ENCODE data around the gene ZBTB3.
A peak's percentile ranks its signal among the peaks of the same experiment; 100 is the strongest.
"Not testable (repeated sequence)": the region's sequence is repeated elsewhere in the genome, so short reads cannot be mapped to it uniquely, and the experiment has no call there.

Gene ZBTB3

GRCh38 chr11:62747475-62748160 lies 6.3 kb downstream of the ZBTB3 start:
- Mint-ChIP-seq H3K4me3 (no peak overlapping the region), H3K9me3 (no peaks in the 10 kb centered on the region), H3K27me3 (no peaks in the 10 kb centered on the region), H3K4me1 (ENCODE audit: low read depth in 2 of 2) (peaks cover 5 to 9% of the 10 kb centered on the region in 2 donors), H3K36me3 (ENCODE audit: insufficient read depth) (peaks cover 6% of the 10 kb centered on the region), H3K27ac (peak overlapping the region in 1 of 2 donors; percentile 31)
- no peak for ATAC-seq (replicated peaks)
- DNase-seq, result no peak

- H3K4me1 Mint-ChIP-seq (ENCODE audit: low read depth in 2 of 2), result peaks cover 0 to 5% of the 10 kb centered on the region in 2 donors
- peak overlapping the region in 1 of 2 donors; percentile 55 for H3K27ac Mint-ChIP-seq
- no peaks in the 10 kb centered on the region for H3K27me3 Mint-ChIP-seq
- H3K9me3 Mint-ChIP-seq, result no peaks in the 10 kb centered on the region
- no peak overlapping the region for H3K4me3 Mint-ChIP-seq
- H3K36me3 Mint-ChIP-seq (ENCODE audit: insufficient read depth), result peaks cover 83% of the 10 kb centered on the region
- ATAC-seq (replicated peaks), result no peak
- DNase-seq, result no peak
These were observed 16.8 kb downstream of the ZBTB3 start for GRCh38 chr11:62737196-62737595.

DNA sequence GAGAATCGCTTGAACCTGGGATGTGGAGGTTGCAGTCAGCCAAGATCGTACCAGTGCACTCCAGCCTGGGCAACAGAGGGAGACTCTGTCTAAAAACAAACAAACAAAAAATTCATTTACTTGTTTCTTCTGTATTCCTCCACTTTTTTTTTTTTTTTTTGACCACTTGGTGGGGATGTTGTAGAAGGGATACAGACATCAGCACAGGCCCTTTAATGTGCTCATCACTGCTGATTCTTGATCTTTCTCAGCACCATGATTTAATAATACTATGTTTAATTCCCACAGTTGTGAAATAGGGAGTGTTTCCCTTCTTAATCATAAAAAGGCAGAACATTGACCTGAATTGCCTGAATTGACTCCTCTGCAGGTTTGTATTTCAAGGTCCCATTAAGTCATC lies 21.1 kb downstream of the ZBTB3 start:
- Mint-ChIP-seq H3K4me1 (ENCODE audit: low read depth in 2 of 2) (peaks cover 13 to 18% of the 10 kb centered on the region in 2 donors), H3K4me3 (no peak overlapping the region), H3K27ac (no peak overlapping the region), H3K27me3 (no peaks in the 10 kb centered on the region), H3K9me3 (no peaks in the 10 kb centered on the region), H3K36me3 (ENCODE audit: insufficient read depth) (peaks cover 68% of the 10 kb centered on the region)
- ATAC-seq (replicated peaks) (no peak), DNase-seq (no peak)

- Mint-ChIP-seq H3K27ac (peak overlapping the region in 1 of 2 donors; percentile 74), H3K4me1 (ENCODE audit: low read depth in 2 of 2) (peaks cover 28 to 29% of the 10 kb centered on the region in 2 donors), H3K36me3 (ENCODE audit: insufficient read depth) (peaks cover 70% of the 10 kb centered on the region), H3K4me3 (peak overlapping the region; percentile 96 to 97)
- DNase-seq; H3K9me3 Mint-ChIP-seq; H3K27me3 Mint-ChIP-seq; ATAC-seq (replicated peaks): not testable (repeated sequence)
These were observed 23.9 kb downstream of the ZBTB3 start for GRCh38 chr11:62730076-62730475.

- Mint-ChIP-seq H3K27ac (peak within 1 kb of the TSS; percentile 98 to 99), H3K4me1 (ENCODE audit: low read depth in 2 of 2) (peaks cover 37 to 43% of the 10 kb centered on the region in 2 donors), H3K9me3 (no peaks in the 10 kb centered on the region), H3K36me3 (ENCODE audit: insufficient read depth) (peaks cover 72% of the 10 kb centered on the region), H3K4me3 (peak within 1 kb of the TSS; percentile 96 to 97), H3K27me3 (no peaks in the 10 kb centered on the region)
- DNase-seq, result peak; percentile 71 to 78 (median 77)
- peak; percentile 35 for ATAC-seq (replicated peaks)
These were observed 25.6 kb downstream of the ZBTB3 start, which contains the start of gene TTC9C for GRCh38 chr11:62728171-62728988. TSS of gene TTC9C (plus strand) at chr11:62728486. CDS start at chr11:62728849, 363 bp downstream.

DNA sequence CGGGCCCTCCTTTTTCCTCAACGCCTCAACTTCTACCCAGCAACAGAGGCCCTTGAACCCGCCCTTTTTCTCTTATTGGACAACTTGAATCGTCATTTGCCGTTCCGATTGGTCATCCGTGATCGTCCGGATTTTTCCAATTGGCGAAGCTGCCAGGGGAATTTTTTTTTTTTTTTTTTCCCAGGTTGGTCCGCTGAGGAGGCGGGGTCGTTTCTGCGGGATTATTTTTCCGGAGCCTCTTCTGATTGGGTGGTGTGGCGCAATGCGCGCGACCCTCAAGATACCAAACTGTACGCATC lies 26.1 kb downstream of the ZBTB3 start:
- ATAC-seq (replicated peaks) (peak; percentile 62), DNase-seq (peak in 2 of 3 experiments; percentile 81 to 85)
- Mint-ChIP-seq H3K4me3 (peak overlapping the region; percentile 96 to 97), H3K36me3 (ENCODE audit: insufficient read depth) (peaks cover 72% of the 10 kb centered on the region), H3K27ac (peak overlapping the region; percentile 98 to 99), H3K27me3 (no peaks in the 10 kb centered on the region), H3K9me3 (no peaks in the 10 kb centered on the region), H3K4me1 (ENCODE audit: low read depth in 2 of 2) (peaks cover 37 to 39% of the 10 kb centered on the region in 2 donors)

DNA sequence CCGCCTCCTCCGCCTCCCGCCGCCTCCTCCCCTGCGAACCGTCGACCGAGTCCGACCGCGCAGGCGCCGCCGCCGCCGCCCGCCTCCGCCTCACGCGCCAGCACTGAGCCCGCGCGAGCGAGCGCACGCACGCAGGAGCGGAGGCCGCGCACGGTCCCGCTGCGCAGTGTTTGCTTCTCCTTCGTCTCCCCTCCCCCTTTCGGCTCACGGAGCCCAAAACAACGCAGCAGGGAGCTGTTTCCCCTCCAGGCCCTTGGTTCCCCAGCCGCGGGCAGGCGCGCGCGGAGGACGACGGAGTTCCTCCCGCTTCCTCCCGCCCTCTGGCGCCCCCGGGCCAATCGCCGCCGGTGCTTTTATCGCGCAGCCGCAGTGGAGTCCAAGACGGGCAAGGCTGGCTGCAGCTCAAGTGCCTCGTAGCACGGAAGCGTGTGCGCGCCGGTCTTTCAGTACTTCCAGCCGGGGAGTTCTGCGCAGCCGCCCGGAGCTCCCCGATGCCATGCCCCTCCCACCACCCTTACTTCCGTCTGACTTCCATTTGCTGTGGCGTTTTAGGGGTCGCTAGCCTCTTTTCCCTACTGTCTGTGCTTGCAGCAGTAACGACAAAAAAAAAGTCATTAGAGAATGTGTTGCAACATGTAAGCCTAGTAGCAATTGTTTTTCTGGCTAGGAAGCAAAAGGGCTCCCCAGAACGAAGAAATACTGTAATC lies 26.6 kb downstream of the ZBTB3 start, which contains the start of gene HNRNPUL2:
Gene HNRNPUL2 (minus strand): TSS at position 293 of the 707 bp plus-strand sequence. CDS start 301 bp downstream, outside the sequence.
- Mint-ChIP-seq H3K27me3 (no peaks in the 10 kb centered on the region), H3K9me3 (no peaks in the 10 kb centered on the region), H3K36me3 (ENCODE audit: insufficient read depth) (peaks cover 72% of the 10 kb centered on the region), H3K4me3 (peak within 1 kb of the TSS; percentile 96 to 97), H3K27ac (peak within 1 kb of the TSS; percentile 98 to 99), H3K4me1 (ENCODE audit: low read depth in 2 of 2) (peaks cover 37 to 42% of the 10 kb centered on the region in 2 donors)
- DNase-seq (peak; percentile 97 to 98 (median 97)), ATAC-seq (replicated peaks) (peak; percentile 78)

GRCh38 chr11:62726915-62727164 lies 27.1 kb downstream of the ZBTB3 start:
- peaks cover 37 to 42% of the 10 kb centered on the region in 2 donors for H3K4me1 Mint-ChIP-seq (ENCODE audit: low read depth in 2 of 2)
- H3K9me3 Mint-ChIP-seq, result no peaks in the 10 kb centered on the region
- DNase-seq, result no peak
- no peaks in the 10 kb centered on the region for H3K27me3 Mint-ChIP-seq
- peak; percentile 4 for ATAC-seq (replicated peaks)
- H3K27ac Mint-ChIP-seq, result peak overlapping the region; percentile 98 to 99
- peaks cover 75% of the 10 kb centered on the region for H3K36me3 Mint-ChIP-seq (ENCODE audit: insufficient read depth)
- H3K4me3 Mint-ChIP-seq, result peak overlapping the region; percentile 96 to 97

- Mint-ChIP-seq H3K36me3 (ENCODE audit: insufficient read depth) (peaks cover 75% of the 10 kb centered on the region), H3K4me3 (peak overlapping the region; percentile 96 to 97), H3K4me1 (ENCODE audit: low read depth in 2 of 2) (peaks cover 37 to 42% of the 10 kb centered on the region in 2 donors), H3K9me3 (no peaks in the 10 kb centered on the region), H3K27me3 (no peaks in the 10 kb centered on the region), H3K27ac (peak overlapping the region; percentile 98 to 99)
- ATAC-seq (replicated peaks) (no peak), DNase-seq (no peak)
These were observed 27.6 kb downstream of the ZBTB3 start for GRCh38 chr11:62726156-62726914.

DNA sequence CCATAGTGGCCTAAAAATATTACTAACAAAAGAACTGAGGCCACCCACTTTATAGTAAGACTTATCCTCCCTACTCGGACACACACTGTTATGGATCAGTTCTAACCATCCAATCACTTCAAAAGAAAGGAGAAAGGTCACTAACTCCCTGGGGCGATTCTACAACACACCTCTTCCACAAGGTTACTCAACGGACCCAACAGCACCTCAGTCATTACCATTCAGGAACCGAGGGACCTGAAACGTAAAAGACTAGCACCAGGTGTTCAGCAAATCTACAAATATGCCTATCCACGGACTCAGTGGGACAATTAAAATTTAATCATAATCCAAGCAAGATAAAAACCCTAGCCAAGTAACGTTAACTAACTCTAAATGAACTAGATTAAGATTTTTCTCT lies 28.3 kb downstream of the ZBTB3 start:
- H3K4me1 Mint-ChIP-seq (ENCODE audit: low read depth in 2 of 2), result peaks cover 37 to 42% of the 10 kb centered on the region in 2 donors
- no peak for ATAC-seq (replicated peaks)
- peaks cover 77% of the 10 kb centered on the region for H3K36me3 Mint-ChIP-seq (ENCODE audit: insufficient read depth)

GRCh38 chr11:62724171-62724570 lies 29.8 kb downstream of the ZBTB3 start:
- H3K4me3 Mint-ChIP-seq, result peak overlapping the region; percentile 96 to 97
- H3K4me1 Mint-ChIP-seq (ENCODE audit: low read depth in 2 of 2), result peaks cover 35 to 43% of the 10 kb centered on the region in 2 donors
- peak overlapping the region; percentile 42 to 99 for H3K27ac Mint-ChIP-seq
- H3K9me3 Mint-ChIP-seq, result no peaks in the 10 kb centered on the region
- DNase-seq (no peak), ATAC-seq (replicated peaks) (no peak)
- H3K36me3 Mint-ChIP-seq (ENCODE audit: insufficient read depth), result peaks cover 91% of the 10 kb centered on the region
- H3K27me3 Mint-ChIP-seq, result no peaks in the 10 kb centered on the region

More for the DNA sequence above, 28.3 kb downstream of the ZBTB3 start:
- Mint-ChIP-seq H3K4me3 (peak overlapping the region; percentile 96 to 97), H3K27ac (peak overlapping the region; percentile 98 to 99), H3K9me3 (no peaks in the 10 kb centered on the region), H3K27me3 (no peaks in the 10 kb centered on the region)
- no peak for DNase-seq

- Mint-ChIP-seq H3K4me3 (no peak overlapping the region), H3K4me1 (ENCODE audit: low read depth in 2 of 2) (peaks cover 25 to 43% of the 10 kb centered on the region in 2 donors), H3K36me3 (ENCODE audit: insufficient read depth) (peaks cover 94% of the 10 kb centered on the region), H3K27me3 (no peaks in the 10 kb centered on the region), H3K9me3 (no peaks in the 10 kb centered on the region), H3K27ac (no peak overlapping the region)
- DNase-seq (no peak), ATAC-seq (replicated peaks) (no peak)
These were observed 32.0 kb downstream of the ZBTB3 start for GRCh38 chr11:62721994-62722393.
